ENCODE data around the gene STX18.
"Not testable (repeated sequence)": the region's sequence is repeated elsewhere in the genome, so short reads cannot be mapped to it uniquely, and the experiment has no call there.

Gene STX18

GRCh38 chr4:4509521-4509920, 32.3 kb downstream of the STX18 start:
- no peak for DNase-seq (ENCODE audit: low read depth in 3 of 3)

- no peak for DNase-seq (ENCODE audit: low read depth in 3 of 3)
Observed at GRCh38 chr4:4507923-4508322, 33.9 kb downstream of the STX18 start.

- no peak for DNase-seq (ENCODE audit: low read depth in 3 of 3)
Observed at GRCh38 chr4:4507403-4507802, 34.4 kb downstream of the STX18 start.

- no peak for DNase-seq (ENCODE audit: low read depth in 3 of 3)
Observed at GRCh38 chr4:4506961-4507360, 34.9 kb downstream of the STX18 start.

- not testable (repeated sequence) for DNase-seq (ENCODE audit: low read depth in 3 of 3)
Observed at GRCh38 chr4:4505211-4505610, 36.6 kb downstream of the STX18 start.

- DNase-seq (ENCODE audit: low read depth in 3 of 3): no peak
Observed at GRCh38 chr4:4504783-4505182, 37.1 kb downstream of the STX18 start.

- DNase-seq (ENCODE audit: low read depth in 3 of 3): peak in 1 of 3 experiments; percentile 17
Observed at GRCh38 chr4:4502694-4503311, 39.0 kb downstream of the STX18 start.

- no peak for DNase-seq (ENCODE audit: low read depth in 3 of 3)
Observed at GRCh38 chr4:4501679-4502078, 40.2 kb downstream of the STX18 start.

GRCh38 chr4:4499438-4500123, 42.3 kb downstream of the STX18 start:
- DNase-seq (ENCODE audit: low read depth in 3 of 3): no peak

GRCh38 chr4:4496592-4497372, 45.1 kb downstream of the STX18 start:
- DNase-seq (ENCODE audit: low read depth in 3 of 3): no peak

- no peak for DNase-seq (ENCODE audit: low read depth in 3 of 3)
Observed at GRCh38 chr4:4494882-4495281, 47.0 kb downstream of the STX18 start.

- no peak for DNase-seq (ENCODE audit: low read depth in 3 of 3)
Observed at GRCh38 chr4:4492161-4492847, 49.5 kb downstream of the STX18 start.

- no peak for DNase-seq (ENCODE audit: low read depth in 3 of 3)
Observed at GRCh38 chr4:4491396-4491893, 50.4 kb downstream of the STX18 start.

GRCh38 chr4:4490816-4491215, 51.0 kb downstream of the STX18 start:
- no peak for DNase-seq (ENCODE audit: low read depth in 3 of 3)

- no peak for DNase-seq (ENCODE audit: low read depth in 3 of 3)
Observed at GRCh38 chr4:4490041-4490440, 51.8 kb downstream of the STX18 start.

- DNase-seq (ENCODE audit: low read depth in 3 of 3): peak; percentile 49 to 63 (median 54)
Observed at GRCh38 chr4:4488405-4489404, 53.1 kb downstream of the STX18 start.

- DNase-seq (ENCODE audit: low read depth in 3 of 3): no peak
Observed at GRCh38 chr4:4486969-4487368, 54.9 kb downstream of the STX18 start.

- DNase-seq (ENCODE audit: low read depth in 3 of 3): no peak
Observed at GRCh38 chr4:4485806-4486205, 56.0 kb downstream of the STX18 start.

GRCh38 chr4:4481399-4481994, 60.4 kb downstream of the STX18 start:
- DNase-seq (ENCODE audit: low read depth in 3 of 3): no peak

GRCh38 chr4:4480685-4481398, 61.0 kb downstream of the STX18 start:
- DNase-seq (ENCODE audit: low read depth in 3 of 3): no peak

Data from stimulated activated CD4-positive, alpha-beta T cell treated with anti-CD3 and anti-CD28 coated beads, TNF-alpha, amount 100 ng/mL, for 24 hours (primary cell).